Psoas muscle (tissue), 8 donors: ENCODE measurements around the gene RMC1. TPM values are rescaled to one million over a fixed set of nuclear protein-coding genes. Genes with fewer than 3 reads are reported as not detected.

Experiments used
- ATAC-seq, 4 donors: fragments of 200-7000 bp; cut with Tn5 transposase; one replicate each; pipeline ENCODE4 v1.9.1; 2020; ENCODE audit warnings: moderate library complexity in 3 of 4, mild to moderate bottlenecking in 2 of 4
- DNase-seq, 2 donors: peaks; one replicate each; pipeline ENCODE4 v3.0.0-alpha.2; 2020
- H3K27ac ChIP-seq: fragments of 200-600 bp; one replicate; pipeline ENCODE4 v1.8.0; 2022
- H3K27me3 ChIP-seq, 3 donors: fragments of 200-600 bp in 1 of 3; one replicate each; pipeline versions ENCODE4 v1.6.1 to v1.8.0; 2013 to 2022; ENCODE audit warnings: low read length in 2 of 3, mild to moderate bottlenecking in 2 of 3, moderate library complexity in 1 of 3; ENCODE audit not compliant: insufficient read depth in 3 of 3
- H3K36me3 ChIP-seq, 2 donors: fragments of 200-600 bp in 1 of 2; one replicate each; pipeline versions ENCODE4 v1.6.1 to v1.8.0; 2013 to 2022; ENCODE audit warnings: low read depth in 1 of 2, mild to moderate bottlenecking in 1 of 2, moderate library complexity in 1 of 2; ENCODE audit not compliant: insufficient read depth in 1 of 2
- H3K4me1 ChIP-seq: fragments of 200-600 bp; one replicate; pipeline ENCODE4 v1.8.0; 2022
- H3K4me3 ChIP-seq: fragments of 200-600 bp; one replicate; pipeline ENCODE4 v1.8.0; 2022; ENCODE audit warnings: mild to moderate bottlenecking
- H3K9me3 ChIP-seq: fragments of 200-600 bp; one replicate; pipeline ENCODE4 v1.8.0; 2022
- CTCF ChIP-seq: fragments of 200-600 bp; IDR thresholded peaks from one replicate; pipeline ENCODE4 v1.8.0; 2022; ENCODE audit warnings: antibody characterized with exemption
- WGBS, 3 donors: extraction: QIAGEN DNeasy Blood & Tissue Kit; methylation state at CpG; one replicate each; pipeline versions ENCODE4 v1.1.6 to v1.1.7; 2013; 5-methylcytosine and 5-hydroxymethylcytosine counted together
- intact Hi-C, 2 donors: fragments of 100-400 bp; cut with DNase I; formaldehyde crosslinking; loops; one replicate each; pipeline versions ENCODE4 v1.11.0 to v1.14.2; 2022
- polyA plus RNA-seq, 3 donors: library from polyadenylated mRNA; stranded (reverse); fragments of 200-250 nt; gene quantifications; one replicate each; pipeline ENCODE4 v1.2.3, GENCODE V29; 2013
- total RNA-seq, 4 donors: library from RNA; stranded (reverse); fragmentation: NEBNext Ultra II Directional in 2 of 4; extraction: Animal tissue kit (Norgen Biotek cat#: 25700) in 2 of 4; gene quantifications; one replicate each; pipeline versions ENCODE4 v1.2.1 to v1.2.4, GENCODE V29; 2021 to 2023
- donor health status: healthy with polysubstance abuse.
- donor health status: DM: no; HTN: no; CAD: no; lungs with moderate emphysema.
- donor health status: Bipolar disorder and iron deficiency.
- donor health status: healthy.
- donor health status: DM: yes; HTN: yes; CAD: no.
- donor health status: DM: no; HTN: no; CAD: no.
- donor health status: DM: no; HTN: no; CAD: no.
- donor health status: DM: yes; HTN: yes; CAD: no.

Gene RMC1
- total and polyA plus RNA-seq, 7 donors = 13.8 to 33.9 (median 19.3) TPM

GRCh38 chr18:23540867-23541266 is 37.6 kb downstream of the RMC1 start:
- whole genome bisulfite sequencing, 3 donors = 90 to 91% (median 91%) methylated on average over 5 of the region's 5 CpGs
- Histone ChIP-seq H3K27me3 (no peaks in the 10 kb centered on the region), H3K27ac (no peak overlapping the region), H3K4me1 (no peaks in the 10 kb centered on the region), H3K4me3 (no peak overlapping the region), H3K9me3 (no peaks in the 10 kb centered on the region), H3K36me3 (peaks cover 15 to 100% of the 10 kb centered on the region in 2 donors)
- intact Hi-C loops = no loop called here
- ATAC-seq (no peak), DNase-seq (no peak)
- TF ChIP-seq CTCF = no peak

DNA sequence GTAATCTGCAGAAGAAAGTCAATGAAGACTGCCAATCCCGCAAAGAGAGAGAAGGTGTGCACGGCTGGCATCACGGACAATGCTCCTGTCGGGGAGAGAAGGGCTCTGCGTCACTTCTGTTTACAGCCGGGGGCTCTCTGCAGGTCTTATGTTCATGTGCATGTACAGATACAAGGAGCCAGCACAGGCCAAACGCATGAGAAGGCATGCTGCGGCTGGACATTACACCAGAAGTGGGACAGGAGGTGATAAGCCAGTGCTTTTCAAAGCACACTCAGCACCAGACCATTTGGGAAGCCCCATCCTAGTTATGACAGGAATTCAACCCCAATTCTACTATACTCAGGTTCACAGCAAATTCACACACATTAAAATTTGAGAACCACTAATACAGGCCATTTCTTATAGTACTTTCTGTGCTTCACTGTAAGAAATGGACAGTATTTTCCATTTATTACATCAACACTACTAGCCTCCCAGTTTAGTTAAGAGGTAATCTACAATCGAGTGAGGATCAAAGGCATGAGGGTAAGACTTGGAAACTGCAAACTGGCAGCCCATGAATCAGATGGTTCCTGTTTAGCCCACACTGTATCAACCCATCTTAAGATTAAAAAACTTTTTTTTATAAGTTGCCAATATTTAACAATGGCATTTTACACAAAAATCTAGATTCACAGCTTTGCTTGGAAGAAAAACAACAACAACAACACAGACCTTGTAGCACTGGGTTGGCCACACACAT is 38.2 kb downstream of the RMC1 start:
- Histone ChIP-seq H3K4me3 (no peak overlapping the region), H3K4me1 (no peaks in the 10 kb centered on the region), H3K36me3 (peaks cover 15 to 99% of the 10 kb centered on the region in 2 donors), H3K27ac (no peak overlapping the region), H3K27me3 (no peaks in the 10 kb centered on the region), H3K9me3 (no peaks in the 10 kb centered on the region)
- intact Hi-C loops = no loop called here
- 90 to 92% (median 91%) methylated on average over 9 of the region's 9 CpGs for WGBS, 3 donors
- DNase-seq (no peak), ATAC-seq (no peak)
- TF ChIP-seq CTCF = no peak

- Histone ChIP-seq H3K36me3 (peaks cover 15 to 99% of the 10 kb centered on the region in 2 donors), H3K9me3 (no peaks in the 10 kb centered on the region), H3K4me3 (no peak overlapping the region), H3K4me1 (no peaks in the 10 kb centered on the region), H3K27ac (no peak overlapping the region), H3K27me3 (no peaks in the 10 kb centered on the region)
- no peak for ATAC-seq
- intact Hi-C loops = no loop called here
- DNase-seq = no peak
- 93 to 100% (median 96%) methylated on average over 2 of the region's 2 CpGs for WGBS, 3 donors
- TF ChIP-seq CTCF = no peak
Measured at GRCh38 chr18:23542461-23542860, 39.1 kb downstream of the RMC1 start.

GRCh38 chr18:23545247-23545789 is 42.0 kb downstream of the RMC1 start:
- intact Hi-C loops = no loop called here
- no peak overlapping the region for H3K4me3 ChIP-seq
- H3K27me3 ChIP-seq = no peaks in the 10 kb centered on the region
- no peak for TF ChIP-seq CTCF
- WGBS, 3 donors = 93 to 97% (median 95%) methylated on average over 13 of the region's 13 CpGs
- H3K4me1 ChIP-seq = no peaks in the 10 kb centered on the region
- H3K36me3 ChIP-seq = peaks cover 11 to 99% of the 10 kb centered on the region in 2 donors
- H3K9me3 ChIP-seq = no peaks in the 10 kb centered on the region
- no peak for ATAC-seq
- no peak for DNase-seq
- H3K27ac ChIP-seq = no peak overlapping the region
